Esophagus muscularis mucosa (tissue), 4 donors: ENCODE measurements around the gene ZBTB7C. TPM values are rescaled to one million over a fixed set of nuclear protein-coding genes. Genes with fewer than 3 reads are reported as not detected.

Experiments used
- DNase-seq: peaks from one replicate; pipeline ENCODE4 v3.0.0-alpha.2; 2017; ENCODE audit errors: extremely low spot score
- H3K27ac ChIP-seq, 4 donors: fragments of 200-600 bp; sonication (generic); replicated peaks in 1 of 4; 1 replicate in 3 of 4; 2 replicates in 1 of 4; pipeline ENCODE4 v1.5.1; 2016 to 2019; ENCODE audit warnings: mild to moderate bottlenecking in 1 of 4
- H3K27me3 ChIP-seq, 4 donors: fragments of 200-600 bp; sonication (generic); one replicate each; pipeline versions ENCODE4 v1.5.1 to v1.6.0; 2016 to 2019
- H3K36me3 ChIP-seq, 4 donors: fragments of 200-600 bp; sonication (generic); one replicate each; pipeline ENCODE4 v1.5.1; 2016 to 2019
- H3K4me1 ChIP-seq, 4 donors: fragments of 200-600 bp; sonication (generic); one replicate each; pipeline ENCODE4 v1.5.1; 2016 to 2019
- H3K4me3 ChIP-seq, 4 donors: fragments of 200-600 bp; sonication (generic); 1 replicate in 2 of 4; 2 replicates in 2 of 4; pipeline ENCODE4 v1.5.1; 2016 to 2019; ENCODE audit warnings: mild to moderate bottlenecking in 4 of 4, moderate library complexity in 1 of 4
- H3K9me3 ChIP-seq, 4 donors: fragments of 200-600 bp; sonication (generic); 1 replicate in 3 of 4; 2 replicates in 1 of 4; pipeline ENCODE4 v1.5.1; 2016 to 2019
- EP300 ChIP-seq: sonication (generic); formaldehyde crosslinking; IDR thresholded peaks from one replicate; pipeline ENCODE4 v1.6.1; 2017; ENCODE audit warnings: antibody characterized with exemption
- POLR2A ChIP-seq: fragments of 450-650 bp; IDR thresholded peaks from one replicate; pipeline ENCODE4 v1.6.1; 2017; ENCODE audit warnings: antibody characterized with exemption, moderate library complexity, mild to moderate bottlenecking, low read depth
- POLR2AphosphoS5 ChIP-seq, 2 donors: sonication (generic); formaldehyde crosslinking; IDR thresholded peaks; one replicate each; pipeline ENCODE4 v1.6.1; 2017; ENCODE audit warnings: antibody characterized with exemption in 2 of 2
- WGBS: methylation state at CpG from one replicate; pipeline ENCODE4 v1.1.5; 2018; 5-methylcytosine and 5-hydroxymethylcytosine counted together
- intact Hi-C: fragments of 100-400 bp; cut with DNase I; formaldehyde crosslinking; loops from one replicate; pipeline ENCODE4 v1.15.1; 2023
- total RNA-seq, 4 donors: library from RNA; depleted of rRNA; stranded (reverse); fragments of >200 nt; gene quantifications; one replicate each; pipeline versions ENCODE4 v1.1.0 to v1.2.1, GENCODE V29; 2016
- TF ChIP-seq, protein P1 (sequence below), 3 experiments: fragments of 200-600 bp in 2 of 3; fragments of 450-650 bp in 1 of 3; sonication (generic) in 2 of 3; IDR thresholded peaks; one replicate each; pipeline ENCODE4 v1.5.1; 2017 to 2019; ENCODE audit warnings: antibody characterized with exemption in 3 of 3, mild to moderate bottlenecking in 2 of 3, moderate library complexity in 1 of 3

ZBTB7C gene
- total RNA-seq, 4 donors from 2014 or later: 6.3 to 13.2 (median 9.1) TPM

DNA sequence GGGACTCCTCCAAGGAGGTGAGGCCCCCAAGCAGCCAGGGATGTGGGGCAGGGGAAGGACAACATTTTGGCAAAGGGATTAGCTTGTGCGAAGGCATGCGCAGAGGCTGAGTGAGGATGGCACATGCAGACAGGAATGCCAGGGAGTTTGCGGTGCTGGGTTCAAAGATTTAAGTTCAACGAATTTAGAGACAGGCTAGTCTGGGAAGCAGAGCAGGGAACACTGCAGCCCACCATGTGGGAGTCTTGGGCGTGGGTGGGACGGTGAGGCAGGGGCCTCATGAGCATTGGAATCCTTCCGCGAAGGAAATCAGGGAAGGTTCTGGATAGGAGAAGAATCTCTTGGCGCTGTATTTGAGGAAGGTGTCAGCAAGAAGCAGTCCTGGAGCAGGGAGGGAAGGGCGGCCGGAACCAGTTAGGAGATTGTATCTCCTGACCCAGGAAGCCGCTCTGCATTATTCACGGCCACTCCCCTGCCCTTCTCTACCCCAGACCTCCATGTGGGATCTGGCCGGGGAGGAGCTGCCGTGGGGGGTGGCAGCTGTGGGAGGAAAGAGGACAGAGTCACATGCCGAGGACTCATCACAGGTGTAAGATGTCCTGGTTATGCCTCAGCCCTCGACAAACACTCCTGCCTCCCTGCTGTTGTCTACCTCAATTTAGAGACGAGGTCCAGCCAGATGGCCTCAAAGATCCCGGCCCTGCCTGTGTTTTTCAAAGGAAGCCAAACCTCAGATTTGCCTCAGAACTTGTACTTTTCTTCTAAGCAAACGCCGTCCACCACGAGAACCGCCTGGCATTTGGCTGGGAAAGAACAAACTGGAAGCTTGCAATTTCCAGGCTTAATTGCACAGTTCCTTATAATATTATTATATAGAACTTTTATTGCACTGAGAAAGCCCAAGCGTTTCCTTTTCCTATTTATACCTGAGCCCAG lies 355.0 kb downstream of the ZBTB7C start:
- no peak for DNase-seq
- TF ChIP-seq POLR2A (no peak), POLR2AphosphoS5 (IDR thresholded peaks at IDR 0.05) (no peak), EP300 (no peak)
- TF ChIP-seq, protein P1, sequence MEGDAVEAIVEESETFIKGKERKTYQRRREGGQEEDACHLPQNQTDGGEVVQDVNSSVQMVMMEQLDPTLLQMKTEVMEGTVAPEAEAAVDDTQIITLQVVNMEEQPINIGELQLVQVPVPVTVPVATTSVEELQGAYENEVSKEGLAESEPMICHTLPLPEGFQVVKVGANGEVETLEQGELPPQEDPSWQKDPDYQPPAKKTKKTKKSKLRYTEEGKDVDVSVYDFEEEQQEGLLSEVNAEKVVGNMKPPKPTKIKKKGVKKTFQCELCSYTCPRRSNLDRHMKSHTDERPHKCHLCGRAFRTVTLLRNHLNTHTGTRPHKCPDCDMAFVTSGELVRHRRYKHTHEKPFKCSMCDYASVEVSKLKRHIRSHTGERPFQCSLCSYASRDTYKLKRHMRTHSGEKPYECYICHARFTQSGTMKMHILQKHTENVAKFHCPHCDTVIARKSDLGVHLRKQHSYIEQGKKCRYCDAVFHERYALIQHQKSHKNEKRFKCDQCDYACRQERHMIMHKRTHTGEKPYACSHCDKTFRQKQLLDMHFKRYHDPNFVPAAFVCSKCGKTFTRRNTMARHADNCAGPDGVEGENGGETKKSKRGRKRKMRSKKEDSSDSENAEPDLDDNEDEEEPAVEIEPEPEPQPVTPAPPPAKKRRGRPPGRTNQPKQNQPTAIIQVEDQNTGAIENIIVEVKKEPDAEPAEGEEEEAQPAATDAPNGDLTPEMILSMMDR (IDR thresholded peaks at IDR 0.05): no peak
- WGBS: 74% methylated on average over 24 of the region's 24 CpGs
- H3K9me3 ChIP-seq: no peaks in the 10 kb centered on the region
- H3K27ac ChIP-seq: no peak overlapping the region
- no peaks in the 10 kb centered on the region for H3K27me3 ChIP-seq
- H3K4me1 ChIP-seq: peaks cover 0 to 2% (median 0%) of the 10 kb centered on the region in 4 donors
- H3K4me3 ChIP-seq: no peak overlapping the region
- H3K36me3 ChIP-seq: no peaks in the 10 kb centered on the region
- intact Hi-C loops: no loop called here

DNA sequence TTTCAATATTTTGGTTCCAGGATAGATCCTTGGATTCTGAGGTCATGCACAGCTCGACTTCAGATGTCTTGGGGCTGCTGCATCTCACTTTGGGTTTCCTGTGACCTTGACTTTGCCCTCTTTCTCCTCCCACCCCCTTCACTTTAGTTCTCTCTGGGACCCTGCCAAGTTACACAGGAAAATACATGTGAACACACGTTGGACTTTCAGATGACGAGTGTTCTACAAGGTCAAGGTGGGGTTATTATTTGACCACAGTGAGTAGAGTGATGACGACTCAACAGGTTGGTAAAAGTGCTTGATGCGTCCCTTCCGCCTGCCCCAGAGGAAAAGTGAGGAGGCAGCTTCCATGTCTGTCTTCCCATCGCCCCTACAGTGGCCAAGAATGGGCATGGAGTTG lies 356.3 kb downstream of the ZBTB7C start:
- TF ChIP-seq POLR2AphosphoS5 (IDR thresholded peaks at IDR 0.05) (no peak), POLR2A (no peak), EP300 (no peak)
- TF ChIP-seq, protein P1 (IDR thresholded peaks at IDR 0.05): no peak
- Histone ChIP-seq H3K4me3 (no peak overlapping the region), H3K27ac (no peak overlapping the region), H3K27me3 (no peaks in the 10 kb centered on the region), H3K36me3 (no peaks in the 10 kb centered on the region), H3K4me1 (no peaks in the 10 kb centered on the region), H3K9me3 (no peaks in the 10 kb centered on the region)
- 79% methylated on average over 7 of the region's 7 CpGs for WGBS
- no peak for DNase-seq
- intact Hi-C loops: no loop called here

DNA sequence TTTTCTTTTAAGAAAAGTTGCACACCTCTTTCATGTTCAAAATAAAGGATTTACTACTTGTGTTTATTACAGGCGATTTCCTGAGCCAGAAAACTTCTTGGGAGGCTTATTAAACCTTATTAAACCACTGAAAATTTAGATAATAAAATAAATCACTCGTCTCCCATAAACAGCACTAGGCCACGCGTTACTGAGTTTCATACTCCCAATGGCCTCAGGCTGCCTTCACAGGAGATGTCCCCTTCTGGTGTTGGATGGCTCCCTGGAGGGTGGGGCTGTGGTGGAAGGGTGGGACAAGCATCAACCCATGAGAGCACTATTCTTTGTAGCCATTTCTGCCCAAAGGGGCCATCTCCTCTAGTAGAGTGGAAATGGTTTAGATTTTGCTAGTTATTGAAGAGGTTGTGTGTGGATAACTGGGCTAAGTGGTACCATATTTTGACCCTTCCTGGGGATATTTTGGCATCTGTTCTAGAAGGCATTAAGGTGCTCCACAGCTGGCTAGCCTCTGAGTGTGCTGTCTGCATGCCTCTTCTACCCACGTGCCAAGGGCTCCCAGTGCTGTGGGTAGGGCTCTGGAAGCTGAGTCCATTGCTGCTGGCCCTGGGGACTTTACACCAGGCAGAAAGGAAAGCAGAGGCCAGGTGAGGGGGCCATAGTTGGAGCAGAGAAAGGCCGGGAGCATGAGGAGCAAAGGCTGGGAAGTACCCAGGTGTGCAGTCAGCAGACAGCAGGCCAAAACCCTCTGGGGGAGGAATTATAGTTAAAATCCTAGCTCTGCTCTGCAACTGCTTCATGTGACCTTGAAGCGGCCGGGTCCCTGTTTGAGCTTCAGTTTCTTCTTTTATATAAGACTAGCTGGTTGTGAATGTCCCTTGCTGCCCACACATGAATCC lies 357.0 kb downstream of the ZBTB7C start:
- no peaks in the 10 kb centered on the region for H3K9me3 ChIP-seq
- H3K4me3 ChIP-seq: no peak overlapping the region
- WGBS: 82% methylated on average over 8 of the region's 8 CpGs
- intact Hi-C loops: no loop called here
- H3K27me3 ChIP-seq: no peaks in the 10 kb centered on the region
- H3K27ac ChIP-seq: no peak overlapping the region
- DNase-seq: no peak
- H3K36me3 ChIP-seq: no peaks in the 10 kb centered on the region
- TF ChIP-seq, protein P1 (IDR thresholded peaks at IDR 0.05): no peak
- TF ChIP-seq POLR2A (no peak), POLR2AphosphoS5 (IDR thresholded peaks at IDR 0.05) (no peak), EP300 (no peak)
- H3K4me1 ChIP-seq: no peaks in the 10 kb centered on the region

DNA sequence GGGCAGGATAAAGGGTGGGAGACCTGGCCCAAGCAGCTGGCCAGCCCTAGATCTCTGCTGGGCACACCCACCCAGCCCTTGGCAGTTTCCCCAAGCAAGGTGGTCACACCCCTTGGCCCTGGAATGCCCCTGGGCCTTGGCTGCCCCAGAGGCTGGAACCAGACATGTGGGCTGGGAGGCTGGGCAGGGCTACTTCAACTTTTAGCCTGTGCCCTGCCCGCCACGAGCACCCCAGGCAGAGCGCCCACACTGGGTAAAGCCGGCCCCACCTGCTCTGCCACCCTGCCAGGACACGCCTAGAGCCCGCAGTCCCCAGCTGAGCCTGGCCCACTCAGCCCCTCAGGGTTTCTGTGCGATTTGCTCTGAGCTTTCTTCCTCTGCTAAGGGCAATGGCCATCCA lies 359.0 kb downstream of the ZBTB7C start:
- H3K4me1 ChIP-seq: no peaks in the 10 kb centered on the region
- no peaks in the 10 kb centered on the region for H3K27me3 ChIP-seq
- no peak for TF ChIP-seq POLR2AphosphoS5 (IDR thresholded peaks at IDR 0.05)
- no peak for TF ChIP-seq EP300
- TF ChIP-seq, protein P1 (IDR thresholded peaks at IDR 0.05): no peak
- no peak for TF ChIP-seq POLR2A
- 88% methylated on average over 7 of the region's 7 CpGs for WGBS
- H3K4me3 ChIP-seq: no peak overlapping the region
- H3K36me3 ChIP-seq: no peaks in the 10 kb centered on the region
- DNase-seq: no peak
- intact Hi-C loops: no loop called here
- peaks cover 0 to 5% (median 5%) of the 10 kb centered on the region in 4 donors for H3K9me3 ChIP-seq
- no peak overlapping the region for H3K27ac ChIP-seq
